ENCODE results near the gene CD1D. TPM values are rescaled to one million over a fixed set of nuclear protein-coding genes. Genes with fewer than 3 reads are reported as not detected.

The CD1D gene
- total and polyA plus RNA-seq, 7 experiments from 2014 or later, result 0.09 to 13.2 (median 0.93) TPM; not detected in 3

GRCh38 chr1:158196461-158196860 lies 15.8 kb downstream of the CD1D start:
- Mint-ChIP-seq H3K9me3 (peaks cover 0 to 10% (median 4%) of the 10 kb centered on the region in 11 donors), H3K27ac (no peak overlapping the region), H3K36me3 (no peaks in the 10 kb centered on the region), H3K4me1 (peaks cover 0 to 4% (median 0%) of the 10 kb centered on the region in 7 donors), H3K4me3 (no peak overlapping the region), H3K27me3 (peaks cover 16 to 53% (median 41%) of the 10 kb centered on the region in 5 donors)
- H3K27me3 ChIP-seq (ENCODE audit: control insufficient read depth in 2 of 2, insufficient read depth in 2 of 2, low read length in 2 of 2), result no peaks in the 10 kb centered on the region
- H3K4me1 ChIP-seq (ENCODE audit: control insufficient read depth in 2 of 2, insufficient read depth in 2 of 2, low read length in 2 of 2), result no peaks in the 10 kb centered on the region
- H3K4me3 ChIP-seq (ENCODE audit: low read length), result no peak overlapping the region
- no peak overlapping the region for H3K27ac ChIP-seq (ENCODE audit: low read depth, low read length)
- DNase-seq, result no peak
- no peaks in the 10 kb centered on the region for H3K9me3 ChIP-seq (ENCODE audit: control insufficient read depth in 2 of 3, low read length in 3 of 3)
- CTCF ChIA-PET, result no interaction called here
- no peaks in the 10 kb centered on the region for H3K36me3 ChIP-seq (ENCODE audit: control insufficient read depth in 2 of 3, insufficient read depth in 3 of 3, low read length in 3 of 3)
- POLR2A ChIA-PET, result no interaction called here
- intact Hi-C loops (cut with micrococcal nuclease), result no loop called here
- no peak for ATAC-seq

- POLR2A ChIA-PET, result no interaction called here
- H3K9me3 ChIP-seq (ENCODE audit: control insufficient read depth in 2 of 3, low read length in 3 of 3), result no peaks in the 10 kb centered on the region
- peak in 2 of 9 donors; percentile 13 to 23 for DNase-seq
- H3K4me1 Mint-ChIP-seq, result peaks cover 8 to 16% (median 13%) of the 10 kb centered on the region in 7 donors
- no peak for ATAC-seq
- no peak overlapping the region for H3K27ac ChIP-seq (ENCODE audit: low read depth, low read length)
- peaks cover 3 to 7% of the 10 kb centered on the region in 2 donors for H3K4me1 ChIP-seq (ENCODE audit: control insufficient read depth in 2 of 2, insufficient read depth in 2 of 2, low read length in 2 of 2)
- intact Hi-C loops (cut with micrococcal nuclease), result loop anchor here in 1 of 2 donors (5.0 to 10.0 kb wide), 3 partner anchors 132 to 445 kb away; partner anchors contain the start of gene CD1B
- no peaks in the 10 kb centered on the region for H3K27me3 ChIP-seq (ENCODE audit: control insufficient read depth in 2 of 2, insufficient read depth in 2 of 2, low read length in 2 of 2)
- H3K4me3 Mint-ChIP-seq, result peak overlapping the region in 1 of 10 donors; percentile 6
- no peaks in the 10 kb centered on the region for H3K9me3 Mint-ChIP-seq
- H3K27ac Mint-ChIP-seq, result peak overlapping the region in 1 of 9 donors; percentile 19
- no peak overlapping the region for H3K4me3 ChIP-seq (ENCODE audit: low read length)
- H3K36me3 ChIP-seq (ENCODE audit: control insufficient read depth in 2 of 3, insufficient read depth in 3 of 3, low read length in 3 of 3), result no peaks in the 10 kb centered on the region
- CTCF ChIA-PET, result no interaction called here
- peaks cover 31 to 57% (median 45%) of the 10 kb centered on the region in 5 donors for H3K27me3 Mint-ChIP-seq
- no peaks in the 10 kb centered on the region for H3K36me3 Mint-ChIP-seq
These were observed 19.2 kb downstream of the CD1D start for GRCh38 chr1:158199849-158200248.

- no peak overlapping the region for H3K27ac Mint-ChIP-seq
- H3K27me3 Mint-ChIP-seq, result peaks cover 34 to 57% (median 52%) of the 10 kb centered on the region in 5 donors
- no peak overlapping the region for H3K27ac ChIP-seq (ENCODE audit: low read depth, low read length)
- intact Hi-C loops (cut with micrococcal nuclease), result loop anchor here in 1 of 2 donors (5.0 to 10.0 kb wide), 3 partner anchors 132 to 444 kb away; partner anchors contain the start of gene CD1B
- CTCF ChIA-PET, result no interaction called here
- H3K4me3 ChIP-seq (ENCODE audit: low read length), result no peak overlapping the region
- DNase-seq (no peak), ATAC-seq (no peak)
- H3K27me3 ChIP-seq (ENCODE audit: control insufficient read depth in 2 of 2, insufficient read depth in 2 of 2, low read length in 2 of 2), result no peaks in the 10 kb centered on the region
- H3K36me3 Mint-ChIP-seq, result no peaks in the 10 kb centered on the region
- peaks cover 8 to 18% (median 14%) of the 10 kb centered on the region in 7 donors for H3K4me1 Mint-ChIP-seq
- H3K9me3 Mint-ChIP-seq, result peaks cover 0 to 2% (median 0%) of the 10 kb centered on the region in 11 donors
- peaks cover 3 to 7% of the 10 kb centered on the region in 2 donors for H3K4me1 ChIP-seq (ENCODE audit: control insufficient read depth in 2 of 2, insufficient read depth in 2 of 2, low read length in 2 of 2)
- POLR2A ChIA-PET, result no interaction called here
- no peaks in the 10 kb centered on the region for H3K9me3 ChIP-seq (ENCODE audit: control insufficient read depth in 2 of 3, low read length in 3 of 3)
- no peak overlapping the region for H3K4me3 Mint-ChIP-seq
- no peaks in the 10 kb centered on the region for H3K36me3 ChIP-seq (ENCODE audit: control insufficient read depth in 2 of 3, insufficient read depth in 3 of 3, low read length in 3 of 3)
These were observed 19.8 kb downstream of the CD1D start for GRCh38 chr1:158200527-158200926.

- Mint-ChIP-seq H3K4me1 (peaks cover 8 to 18% (median 14%) of the 10 kb centered on the region in 7 donors), H3K4me3 (peak overlapping the region in 5 of 10 donors; percentile 2 to 56 (median 32)), H3K9me3 (peaks cover 0 to 2% (median 0%) of the 10 kb centered on the region in 11 donors), H3K27me3 (peaks cover 32 to 51% (median 44%) of the 10 kb centered on the region in 5 donors), H3K27ac (no peak overlapping the region), H3K36me3 (no peaks in the 10 kb centered on the region)
- no peak overlapping the region for H3K27ac ChIP-seq (ENCODE audit: low read depth, low read length)
- no peaks in the 10 kb centered on the region for H3K27me3 ChIP-seq (ENCODE audit: control insufficient read depth in 2 of 2, insufficient read depth in 2 of 2, low read length in 2 of 2)
- intact Hi-C loops (cut with micrococcal nuclease), result loop anchor here (1.0 to 10.0 kb wide), 6 partner anchors 125 to 868 kb away; partner anchors contain the start of gene CD1B (in 1 of the 2)
- ChIA-PET POLR2A (no interaction called here), CTCF (interaction anchor here (0.7 to 3.8 kb wide), 16 partner anchors 9 to 1170 kb away, joined by 3 to 60 read pairs (median 4); no protein-coding TSS in a partner anchor)
- H3K4me1 ChIP-seq (ENCODE audit: control insufficient read depth in 2 of 2, insufficient read depth in 2 of 2, low read length in 2 of 2), result peaks cover 3 to 7% of the 10 kb centered on the region in 2 donors
- no peak overlapping the region for H3K4me3 ChIP-seq (ENCODE audit: low read length)
- H3K9me3 ChIP-seq (ENCODE audit: control insufficient read depth in 2 of 3, low read length in 3 of 3), result no peaks in the 10 kb centered on the region
- no peaks in the 10 kb centered on the region for H3K36me3 ChIP-seq (ENCODE audit: control insufficient read depth in 2 of 3, insufficient read depth in 3 of 3, low read length in 3 of 3)
- peak in 7 of 9 donors; percentile 9 to 49 (median 44) for DNase-seq
- peak; percentile 76 for ATAC-seq
These were observed 23.2 kb downstream of the CD1D start for GRCh38 chr1:158203693-158204457.

GRCh38 chr1:158204458-158204827 lies 23.7 kb downstream of the CD1D start:
- intact Hi-C loops (cut with micrococcal nuclease), result loop anchor here (1.0 to 10.0 kb wide), 4 partner anchors 128 to 868 kb away; partner anchors contain the start of gene CD1B (in 1 of the 2)
- POLR2A ChIA-PET, result no interaction called here
- peak overlapping the region in 5 of 10 donors; percentile 2 to 43 (median 23) for H3K4me3 Mint-ChIP-seq
- no peaks in the 10 kb centered on the region for H3K27me3 ChIP-seq (ENCODE audit: control insufficient read depth in 2 of 2, insufficient read depth in 2 of 2, low read length in 2 of 2)
- peaks cover 8 to 18% (median 14%) of the 10 kb centered on the region in 7 donors for H3K4me1 Mint-ChIP-seq
- no peaks in the 10 kb centered on the region for H3K9me3 ChIP-seq (ENCODE audit: control insufficient read depth in 2 of 3, low read length in 3 of 3)
- peaks cover 36 to 52% (median 47%) of the 10 kb centered on the region in 5 donors for H3K27me3 Mint-ChIP-seq
- peak overlapping the region in 1 of 9 donors; percentile 21 for H3K27ac Mint-ChIP-seq
- no peaks in the 10 kb centered on the region for H3K36me3 Mint-ChIP-seq
- H3K27ac ChIP-seq (ENCODE audit: low read depth, low read length), result no peak overlapping the region
- DNase-seq (no peak), ATAC-seq (no peak)
- H3K4me3 ChIP-seq (ENCODE audit: low read length), result no peak overlapping the region
- no peaks in the 10 kb centered on the region for H3K36me3 ChIP-seq (ENCODE audit: control insufficient read depth in 2 of 3, insufficient read depth in 3 of 3, low read length in 3 of 3)
- peaks cover 0 to 2% (median 0%) of the 10 kb centered on the region in 11 donors for H3K9me3 Mint-ChIP-seq
- H3K4me1 ChIP-seq (ENCODE audit: control insufficient read depth in 2 of 2, insufficient read depth in 2 of 2, low read length in 2 of 2), result peaks cover 3 to 7% of the 10 kb centered on the region in 2 donors
- CTCF ChIA-PET, result interaction anchor here (0.8 to 3.8 kb wide), 12 partner anchors 10 to 884 kb away, joined by 3 to 60 read pairs (median 4); no protein-coding TSS in a partner anchor

- ATAC-seq (no peak), DNase-seq (no peak)
- Mint-ChIP-seq H3K4me1 (peaks cover 6 to 15% (median 10%) of the 10 kb centered on the region in 7 donors), H3K27ac (no peak overlapping the region), H3K27me3 (peaks cover 42 to 71% (median 60%) of the 10 kb centered on the region in 5 donors), H3K36me3 (peaks cover 0 to 4% (median 0%) of the 10 kb centered on the region in 5 donors), H3K4me3 (no peak overlapping the region), H3K9me3 (peaks cover 0 to 4% (median 0%) of the 10 kb centered on the region in 11 donors)
- H3K9me3 ChIP-seq (ENCODE audit: control insufficient read depth in 2 of 3, low read length in 3 of 3), result no peaks in the 10 kb centered on the region
- peaks cover 3 to 6% of the 10 kb centered on the region in 2 donors for H3K4me1 ChIP-seq (ENCODE audit: control insufficient read depth in 2 of 2, insufficient read depth in 2 of 2, low read length in 2 of 2)
- H3K27ac ChIP-seq (ENCODE audit: low read depth, low read length), result no peak overlapping the region
- POLR2A ChIA-PET, result no interaction called here
- H3K4me3 ChIP-seq (ENCODE audit: low read length), result no peak overlapping the region
- intact Hi-C loops (cut with micrococcal nuclease), result loop anchor here in 1 of 2 donors (10.0 kb wide), 1 partner anchor 436 kb away; no protein-coding TSS in a partner anchor
- H3K36me3 ChIP-seq (ENCODE audit: control insufficient read depth in 2 of 3, insufficient read depth in 3 of 3, low read length in 3 of 3), result no peaks in the 10 kb centered on the region
- no peaks in the 10 kb centered on the region for H3K27me3 ChIP-seq (ENCODE audit: control insufficient read depth in 2 of 2, insufficient read depth in 2 of 2, low read length in 2 of 2)
- CTCF ChIA-PET, result interaction anchor here (0.7 kb wide), 1 partner anchor 863 kb away, joined by 6 read pairs; no protein-coding TSS in a partner anchor
These were observed 28.0 kb downstream of the CD1D start for GRCh38 chr1:158208586-158209116.

Data from naive thymus-derived CD4-positive, alpha-beta T cell (primary cell).